Uterus (tissue), 4 donors: ENCODE data around the gene FUT4. TPM values are rescaled to one million over a fixed set of nuclear protein-coding genes. Genes with fewer than 3 reads are reported as not detected.

Experiments used
- DNase-seq, 2 donors: peaks; one replicate each; pipeline ENCODE4 v3.0.0-alpha.2; 2019 to 2020
- H3K27ac ChIP-seq, 2 donors: fragments of 200-600 bp; sonication (generic); 1 replicate in 1 of 2; 2 replicates in 1 of 2; pipeline ENCODE4 v1.5.1; 2016 to 2018
- H3K27me3 ChIP-seq, 2 donors: fragments of 200-600 bp; sonication (generic); one replicate each; pipeline ENCODE4 v1.5.1; 2018 to 2019; ENCODE audit warnings: control low read depth in 1 of 2
- H3K36me3 ChIP-seq, 2 donors: fragments of 200-600 bp; sonication (generic); one replicate each; pipeline ENCODE4 v1.5.1; 2019; ENCODE audit warnings: control low read depth in 1 of 2
- H3K4me1 ChIP-seq, 2 donors: fragments of 200-600 bp; sonication (generic); one replicate each; pipeline ENCODE4 v1.5.1; 2018 to 2019; ENCODE audit warnings: control low read depth in 1 of 2
- H3K4me3 ChIP-seq, 2 donors: fragments of 200-600 bp; sonication (generic); 1 replicate in 1 of 2; 2 replicates in 1 of 2; pipeline ENCODE4 v1.5.1; 2018 to 2019; ENCODE audit warnings: mild to moderate bottlenecking in 1 of 2
- H3K9me3 ChIP-seq, 2 donors: fragments of 200-600 bp; sonication (generic); one replicate each; pipeline ENCODE4 v1.5.1; 2019; ENCODE audit warnings: control low read depth in 1 of 2
- CTCF ChIP-seq, 4 experiments: fragments of 200-600 bp in 2 of 4; fragments of 450-650 bp in 2 of 4; sonication (generic) in 2 of 4; IDR thresholded peaks; one replicate each; pipeline ENCODE4 v1.5.1; 2016 to 2019; ENCODE audit warnings: antibody characterized with exemption in 4 of 4, mild to moderate bottlenecking in 2 of 4, moderate library complexity in 1 of 4
- POLR2A ChIP-seq, 2 donors: fragments of 450-650 bp; IDR thresholded peaks; one replicate each; pipeline ENCODE4 v1.6.1; 2016; ENCODE audit warnings: antibody characterized with exemption in 2 of 2, mild to moderate bottlenecking in 1 of 2, moderate library complexity in 1 of 2
- intact Hi-C: fragments of 100-400 bp; cut with DNase I; formaldehyde crosslinking; loops from one replicate; pipeline ENCODE4 v1.15.1; 2023; ENCODE audit warnings: low total_unique reads
- total RNA-seq, 4 donors: library from RNA; depleted of rRNA in 3 of 4; stranded (reverse); fragments of >200 nt in 3 of 4; gene quantifications; one replicate each; pipeline versions ENCODE4 v1.1.0 to v1.2.4, GENCODE V29; 2014 to 2023
- donor health status: DM: yes; HTN: yes; CAD: no.

The FUT4 gene
- total RNA-seq, 4 donors from 2014 or later: 2.6 to 15.2 (median 9.2) TPM

GRCh38 chr11:94558932-94559331, 15.2 kb downstream of the FUT4 start:
- Histone ChIP-seq H3K9me3 (no peaks in the 10 kb centered on the region), H3K36me3 (no peaks in the 10 kb centered on the region), H3K4me1 (no peaks in the 10 kb centered on the region), H3K27ac (no peak overlapping the region), H3K27me3 (no peaks in the 10 kb centered on the region), H3K4me3 (no peak overlapping the region)
- DNase-seq: no peak
- no peak for TF ChIP-seq CTCF (IDR thresholded peaks at IDR 0.05)
- intact Hi-C loops: no loop called here

- TF ChIP-seq POLR2A (IDR thresholded peaks at IDR 0.05) (no peak), CTCF (IDR thresholded peaks at IDR 0.05) (no peak)
- intact Hi-C loops: no loop called here
- no peak for DNase-seq
Observed at GRCh38 chr11:94559361-94559760, 15.6 kb downstream of the FUT4 start.

GRCh38 chr11:94560834-94561233, 17.1 kb downstream of the FUT4 start:
- Histone ChIP-seq H3K36me3 (no peaks in the 10 kb centered on the region), H3K27ac (no peak overlapping the region), H3K9me3 (no peaks in the 10 kb centered on the region), H3K4me1 (no peaks in the 10 kb centered on the region), H3K4me3 (no peak overlapping the region), H3K27me3 (no peaks in the 10 kb centered on the region)
- no peak for DNase-seq
- intact Hi-C loops: no loop called here
- TF ChIP-seq CTCF (IDR thresholded peaks at IDR 0.05) (no peak), POLR2A (IDR thresholded peaks at IDR 0.05) (no peak)

More at GRCh38 chr11:94559361-94559760, 15.6 kb downstream of the FUT4 start:
- H3K36me3 ChIP-seq: no peaks in the 10 kb centered on the region
- no peaks in the 10 kb centered on the region for H3K27me3 ChIP-seq
- H3K27ac ChIP-seq: no peak overlapping the region
- H3K4me1 ChIP-seq: no peaks in the 10 kb centered on the region
- H3K9me3 ChIP-seq: no peaks in the 10 kb centered on the region
- H3K4me3 ChIP-seq: no peak overlapping the region

- Histone ChIP-seq H3K4me1 (no peaks in the 10 kb centered on the region), H3K4me3 (no peak overlapping the region), H3K27me3 (no peaks in the 10 kb centered on the region), H3K36me3 (no peaks in the 10 kb centered on the region), H3K9me3 (no peaks in the 10 kb centered on the region), H3K27ac (no peak overlapping the region)
- intact Hi-C loops: no loop called here
- no peak for DNase-seq
- TF ChIP-seq POLR2A (IDR thresholded peaks at IDR 0.05) (no peak), CTCF (IDR thresholded peaks at IDR 0.05) (peak in 3 of 4 experiments; percentile 25 to 38 (median 30))
Observed at GRCh38 chr11:94563176-94563847, 19.6 kb downstream of the FUT4 start.

GRCh38 chr11:94563848-94564467, 20.2 kb downstream of the FUT4 start:
- intact Hi-C loops: no loop called here
- H3K4me3 ChIP-seq: no peak overlapping the region
- H3K27me3 ChIP-seq: no peaks in the 10 kb centered on the region
- TF ChIP-seq POLR2A (IDR thresholded peaks at IDR 0.05) (no peak), CTCF (IDR thresholded peaks at IDR 0.05) (no peak)
- H3K9me3 ChIP-seq: no peaks in the 10 kb centered on the region
- no peaks in the 10 kb centered on the region for H3K36me3 ChIP-seq
- H3K27ac ChIP-seq: no peak overlapping the region
- no peak for DNase-seq
- no peaks in the 10 kb centered on the region for H3K4me1 ChIP-seq
